Osteoblast (primary cell): Measurements from ENCODE around the gene SLC37A2. TPM values are rescaled to one million over a fixed set of nuclear protein-coding genes. Genes with fewer than 3 reads are reported as not detected.

Experiments used
- DNase-seq: peaks from one replicate; pipeline ENCODE4 v3.0.0; 2011; ENCODE audit warnings: low spot score, mixed read lengths; ENCODE audit not compliant: insufficient read length; ENCODE audit errors: missing footprints
- H2AFZ ChIP-seq: 2 replicates; pipeline ENCODE4 v1.6.0; 2011; ENCODE audit warnings: mild to moderate bottlenecking, low read length
- H3K27ac ChIP-seq: 2 replicates; pipeline ENCODE4 v1.5.1; 2011; ENCODE audit warnings: mild to moderate bottlenecking, low read depth, low read length, moderate library complexity
- H3K27me3 ChIP-seq: 2 replicates; pipeline ENCODE4 v1.6.0; 2012; ENCODE audit warnings: mild to moderate bottlenecking, control low read depth, inconsistent platforms, low read length, moderate library complexity; ENCODE audit not compliant: insufficient read depth
- H3K36me3 ChIP-seq: 2 replicates; pipeline ENCODE4 v1.5.1; 2011; ENCODE audit warnings: mild to moderate bottlenecking, low read length, control low read depth, moderate library complexity; ENCODE audit not compliant: insufficient read depth
- H3K4me1 ChIP-seq: 2 replicates; pipeline ENCODE4 v1.5.1; 2011; ENCODE audit warnings: mild to moderate bottlenecking, low read length, control low read depth, moderate library complexity; ENCODE audit not compliant: insufficient read depth
- H3K4me2 ChIP-seq: 2 replicates; pipeline ENCODE4 v1.6.0; 2011; ENCODE audit warnings: mild to moderate bottlenecking, low read length; ENCODE audit not compliant: insufficient read depth
- H3K4me3 ChIP-seq: fragments of 200-600 bp; sonication (generic); 3 replicates; pipeline ENCODE4 v1.5.1; 2012; ENCODE audit warnings: mild to moderate bottlenecking, low read length, inconsistent platforms; ENCODE audit not compliant: insufficient read depth
- H3K79me2 ChIP-seq: 2 replicates; pipeline ENCODE4 v1.6.0; 2012; ENCODE audit warnings: mild to moderate bottlenecking, low read length, control low read depth, inconsistent platforms; ENCODE audit not compliant: insufficient read depth
- H3K9me3 ChIP-seq: 2 replicates; pipeline ENCODE4 v1.5.1; 2011; ENCODE audit warnings: low read depth, low read length, control low read depth
- H4K20me1 ChIP-seq: 2 replicates; pipeline ENCODE4 v1.6.0; 2012; ENCODE audit warnings: mild to moderate bottlenecking, low read length, control low read depth; ENCODE audit not compliant: insufficient read depth
- CTCF ChIP-seq: IDR thresholded peaks from 2 replicates; pipeline ENCODE4 v1.5.1; 2011; ENCODE audit warnings: mild to moderate bottlenecking, low read depth, low read length, moderate library complexity; ENCODE audit errors: extremely low read depth
- total RNA-seq: library from RNA; depleted of rRNA; stranded (reverse); fragments of >200 nt; gene quantifications from 2 replicates; pipeline ENCODE4 v1.2.3, GENCODE V29; 2012

SLC37A2 gene
- 0.29 and 0.36 TPM in 2 replicates for total RNA-seq

- Histone ChIP-seq H3K9me3 (no peaks in the 10 kb centered on the region), H3K27ac (no peak within 1 kb of the TSS), H3K4me3 (peak within 1 kb of the TSS; percentile 88), H3K4me1 (peaks cover 7% of the 10 kb centered on the region), H3K79me2 (no peaks in the 10 kb centered on the region), H3K36me3 (no peaks in the 10 kb centered on the region), H2AFZ (peak within 1 kb of the TSS; percentile 97), H3K27me3 (no peaks in the 10 kb centered on the region), H3K4me2 (peak within 1 kb of the TSS; percentile 93), H4K20me1 (no peaks in the 10 kb centered on the region)
- DNase-seq, result peak; percentile 93
- TF ChIP-seq CTCF, result peak; percentile 11
Measured at GRCh38 chr11:125062931-125063428, at the start of gene SLC37A2. Gene SLC37A2 (plus strand): TSS chr11:125063305. CDS start chr11:125063368, 63 bp downstream.

- Histone ChIP-seq H3K4me2 (no peak overlapping the region), H3K4me3 (no peak overlapping the region), H3K27ac (no peak overlapping the region), H3K27me3 (no peaks in the 10 kb centered on the region), H3K4me1 (no peaks in the 10 kb centered on the region), H3K79me2 (no peaks in the 10 kb centered on the region), H3K36me3 (no peaks in the 10 kb centered on the region), H4K20me1 (no peaks in the 10 kb centered on the region), H3K9me3 (no peaks in the 10 kb centered on the region), H2AFZ (no peak overlapping the region)
- TF ChIP-seq CTCF, result no peak
- DNase-seq, result no peak
Measured at GRCh38 chr11:125016413-125016812, 46.7 kb upstream of the SLC37A2 start.

GRCh38 chr11:125020342-125020741, 42.8 kb upstream of the SLC37A2 start:
- no peaks in the 10 kb centered on the region for H4K20me1 ChIP-seq
- H3K4me3 ChIP-seq, result no peak overlapping the region
- no peak for DNase-seq

GRCh38 chr11:125022551-125022950, 40.6 kb upstream of the SLC37A2 start:
- H3K4me2 ChIP-seq, result no peak overlapping the region
- H3K27me3 ChIP-seq, result no peaks in the 10 kb centered on the region
- H3K36me3 ChIP-seq, result no peaks in the 10 kb centered on the region
- H3K4me3 ChIP-seq, result no peak overlapping the region
- H2AFZ ChIP-seq, result peak overlapping the region; percentile 68
- no peaks in the 10 kb centered on the region for H3K9me3 ChIP-seq
- H4K20me1 ChIP-seq, result no peaks in the 10 kb centered on the region
- no peak for DNase-seq
- no peaks in the 10 kb centered on the region for H3K4me1 ChIP-seq
- H3K79me2 ChIP-seq, result no peaks in the 10 kb centered on the region
- no peak for TF ChIP-seq CTCF
- no peak overlapping the region for H3K27ac ChIP-seq

More at GRCh38 chr11:125020342-125020741, 42.8 kb upstream of the SLC37A2 start:
- H2AFZ ChIP-seq, result no peak overlapping the region
- no peaks in the 10 kb centered on the region for H3K27me3 ChIP-seq
- no peak overlapping the region for H3K4me2 ChIP-seq
- no peaks in the 10 kb centered on the region for H3K4me1 ChIP-seq
- no peak for TF ChIP-seq CTCF
- no peaks in the 10 kb centered on the region for H3K79me2 ChIP-seq
- no peaks in the 10 kb centered on the region for H3K36me3 ChIP-seq
- no peaks in the 10 kb centered on the region for H3K9me3 ChIP-seq
- no peak overlapping the region for H3K27ac ChIP-seq
